Mammary epithelial cell (primary cell): Measurements from ENCODE around the gene PCDHA1.

Source experiments
- EZH2 ChIP-seq: IDR thresholded peaks from 2 replicates; pipeline ENCODE4 v1.6.1; 2012; ENCODE audit warnings: low read length, inconsistent platforms, borderline replicate concordance
- TF ChIP-seq, protein P1 (sequence below), 2 donors: IDR thresholded peaks in 1 of 2; conservative IDR thresholded peaks in 1 of 2; 2 replicates each; pipeline ENCODE4 v1.5.1; 2011 to 2012; ENCODE audit warnings: inconsistent platforms in 2 of 2, low read length in 2 of 2, mild to moderate bottlenecking in 2 of 2, control low read depth in 1 of 2, low read depth in 1 of 2; ENCODE audit not compliant: insufficient read depth in 1 of 2; ENCODE audit errors: extremely low read depth in 1 of 2

DNA sequence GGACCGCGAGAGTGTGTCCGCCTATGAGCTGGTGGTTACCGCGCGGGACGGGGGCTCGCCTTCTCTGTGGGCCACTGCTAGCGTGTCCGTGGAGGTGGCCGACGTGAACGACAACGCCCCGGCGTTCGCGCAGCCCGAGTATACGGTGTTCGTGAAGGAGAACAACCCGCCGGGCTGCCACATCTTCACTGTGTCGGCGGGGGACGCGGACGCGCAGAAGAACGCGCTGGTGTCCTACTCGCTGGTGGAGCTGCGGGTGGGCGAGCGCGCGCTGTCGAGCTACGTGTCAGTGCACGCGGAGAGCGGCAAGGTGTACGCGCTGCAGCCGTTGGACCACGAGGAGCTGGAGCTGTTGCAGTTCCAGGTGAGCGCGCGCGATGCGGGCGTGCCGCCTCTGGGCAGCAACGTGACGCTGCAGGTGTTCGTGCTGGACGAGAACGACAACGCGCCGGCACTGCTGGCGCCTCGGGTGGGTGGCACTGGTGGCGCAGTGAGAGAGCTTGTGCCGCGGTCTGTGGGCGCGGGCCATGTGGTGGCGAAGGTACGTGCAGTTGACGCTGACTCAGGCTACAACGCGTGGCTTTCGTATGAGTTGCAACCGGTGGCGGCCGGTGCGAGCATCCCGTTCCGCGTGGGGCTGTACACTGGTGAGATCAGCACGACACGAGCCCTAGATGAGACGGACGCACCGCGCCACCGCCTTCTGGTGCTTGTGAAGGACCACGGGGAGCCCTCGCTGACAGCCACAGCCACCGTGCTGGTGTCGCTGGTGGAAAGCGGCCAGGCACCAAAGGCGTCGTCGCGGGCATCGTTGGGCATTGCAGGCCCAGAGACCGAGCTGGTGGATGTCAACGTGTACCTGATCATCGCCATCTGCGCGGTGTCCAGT, 49.9 kb downstream of the PCDHA1 start:
- TF ChIP-seq, protein P1, sequence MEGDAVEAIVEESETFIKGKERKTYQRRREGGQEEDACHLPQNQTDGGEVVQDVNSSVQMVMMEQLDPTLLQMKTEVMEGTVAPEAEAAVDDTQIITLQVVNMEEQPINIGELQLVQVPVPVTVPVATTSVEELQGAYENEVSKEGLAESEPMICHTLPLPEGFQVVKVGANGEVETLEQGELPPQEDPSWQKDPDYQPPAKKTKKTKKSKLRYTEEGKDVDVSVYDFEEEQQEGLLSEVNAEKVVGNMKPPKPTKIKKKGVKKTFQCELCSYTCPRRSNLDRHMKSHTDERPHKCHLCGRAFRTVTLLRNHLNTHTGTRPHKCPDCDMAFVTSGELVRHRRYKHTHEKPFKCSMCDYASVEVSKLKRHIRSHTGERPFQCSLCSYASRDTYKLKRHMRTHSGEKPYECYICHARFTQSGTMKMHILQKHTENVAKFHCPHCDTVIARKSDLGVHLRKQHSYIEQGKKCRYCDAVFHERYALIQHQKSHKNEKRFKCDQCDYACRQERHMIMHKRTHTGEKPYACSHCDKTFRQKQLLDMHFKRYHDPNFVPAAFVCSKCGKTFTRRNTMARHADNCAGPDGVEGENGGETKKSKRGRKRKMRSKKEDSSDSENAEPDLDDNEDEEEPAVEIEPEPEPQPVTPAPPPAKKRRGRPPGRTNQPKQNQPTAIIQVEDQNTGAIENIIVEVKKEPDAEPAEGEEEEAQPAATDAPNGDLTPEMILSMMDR (conservative IDR thresholded peaks at IDR 0.05 in 1 of 2, IDR thresholded peaks at IDR 0.05 in 1 of 2; ENCODE audit: extremely low read depth in 1 of 2, insufficient read depth in 1 of 2, low read depth in 1 of 2, low read length in 2 of 2), result no peak
- TF ChIP-seq EZH2, result no peak
